Stimulated activated CD4-positive, alpha-beta T cell treated with anti-CD3 and anti-CD28 coated beads, Interleukin-4, amount 100 ng/mL, for 4 hours (primary cell): ENCODE measurements around the gene SLC6A16.
"Not testable (repeated sequence)": the region's sequence is repeated elsewhere in the genome, so short reads cannot be mapped to it uniquely, and the experiment has no call there.

ENCODE experiments used
- DNase-seq, 2 experiments: peaks; one replicate each; pipeline ENCODE4 v3.0.0-alpha.2; 2020

The SLC6A16 gene

DNA sequence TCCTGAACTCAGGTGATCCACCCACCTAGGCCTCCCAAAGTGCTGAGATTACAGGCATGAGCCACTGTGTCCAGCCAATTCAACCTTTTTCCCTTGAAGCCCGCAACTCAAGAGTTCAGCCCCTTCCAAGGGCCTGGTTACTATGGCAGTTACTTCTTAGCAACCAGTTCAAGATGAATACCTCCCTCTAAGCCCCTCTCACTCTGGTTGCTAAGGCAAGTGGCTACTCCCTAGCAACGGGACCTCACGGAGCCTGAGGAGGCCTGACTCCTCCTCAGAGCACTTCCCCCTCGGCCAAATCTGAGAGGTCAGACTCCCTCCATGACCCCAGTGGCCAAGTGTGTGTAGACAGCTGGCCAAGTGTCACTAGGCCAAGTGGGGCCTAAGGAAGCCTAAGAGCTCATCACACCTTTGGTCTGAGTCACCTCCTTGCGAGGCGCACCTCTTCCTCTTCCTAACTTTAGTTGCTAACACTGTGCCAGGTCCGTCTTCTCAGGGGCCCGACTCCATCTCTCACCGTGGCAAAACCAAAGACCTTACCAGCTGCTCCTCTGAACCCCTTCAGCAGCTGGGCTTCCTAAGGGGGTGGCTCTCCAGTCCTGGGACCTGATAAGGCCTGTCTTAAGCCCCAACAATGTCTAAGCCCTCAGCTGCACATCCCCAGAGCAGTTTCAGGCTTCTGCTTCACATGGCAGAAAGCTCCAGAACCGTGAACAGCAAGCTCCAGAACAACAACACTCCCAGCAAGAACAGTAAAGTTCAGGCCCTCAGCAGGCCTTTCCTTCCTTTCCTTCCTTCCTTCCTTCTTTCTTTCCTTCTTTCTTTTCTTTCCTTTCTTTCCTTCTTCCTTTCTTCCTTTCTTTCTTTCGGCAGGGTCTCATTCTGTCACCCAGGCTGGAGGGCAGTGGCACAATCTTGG, 19.8 kb upstream of the SLC6A16 start:
- DNase-seq = no peak

DNA sequence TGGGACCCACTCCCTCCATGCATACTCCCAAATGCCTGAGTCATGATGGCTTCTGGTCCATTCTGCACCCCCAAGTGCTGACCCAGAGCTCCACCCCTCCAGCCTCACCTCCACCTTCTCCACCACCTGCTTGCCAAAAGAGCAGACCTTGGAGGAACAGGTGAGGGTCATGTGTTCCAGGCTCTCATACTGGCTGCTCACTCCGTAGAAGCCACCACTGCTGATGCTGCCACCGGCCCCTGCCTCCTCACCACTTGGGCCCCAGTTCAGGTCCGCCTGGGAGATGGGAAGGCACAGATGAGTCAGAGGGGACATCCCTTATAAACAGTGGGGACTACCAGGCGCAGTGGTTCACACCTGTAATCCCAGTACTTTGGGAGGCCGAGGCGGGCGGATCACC, 18.1 kb upstream of the SLC6A16 start:
- no peak for DNase-seq

DNA sequence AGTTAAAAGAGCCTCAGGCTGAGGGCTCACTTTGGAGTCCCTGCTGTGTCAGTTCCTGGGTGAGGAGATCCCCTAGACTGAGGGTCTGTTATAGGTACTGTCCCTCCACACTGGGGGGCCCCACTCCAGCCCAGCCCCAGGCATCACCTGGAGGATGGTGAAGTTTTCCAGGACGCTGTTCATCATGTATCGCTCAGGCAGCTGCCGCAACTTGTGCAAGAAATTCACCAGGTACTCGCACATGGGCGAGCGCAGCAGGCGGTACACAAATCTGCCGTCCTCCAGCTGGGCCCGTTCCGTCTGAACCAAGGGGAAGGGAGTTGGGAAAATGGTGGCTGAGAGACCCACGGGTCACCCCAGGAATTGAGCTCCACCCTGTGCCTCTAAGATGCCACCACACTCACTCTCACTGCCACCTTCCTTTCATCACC, 17.3 kb upstream of the SLC6A16 start:
- DNase-seq = no peak

DNA sequence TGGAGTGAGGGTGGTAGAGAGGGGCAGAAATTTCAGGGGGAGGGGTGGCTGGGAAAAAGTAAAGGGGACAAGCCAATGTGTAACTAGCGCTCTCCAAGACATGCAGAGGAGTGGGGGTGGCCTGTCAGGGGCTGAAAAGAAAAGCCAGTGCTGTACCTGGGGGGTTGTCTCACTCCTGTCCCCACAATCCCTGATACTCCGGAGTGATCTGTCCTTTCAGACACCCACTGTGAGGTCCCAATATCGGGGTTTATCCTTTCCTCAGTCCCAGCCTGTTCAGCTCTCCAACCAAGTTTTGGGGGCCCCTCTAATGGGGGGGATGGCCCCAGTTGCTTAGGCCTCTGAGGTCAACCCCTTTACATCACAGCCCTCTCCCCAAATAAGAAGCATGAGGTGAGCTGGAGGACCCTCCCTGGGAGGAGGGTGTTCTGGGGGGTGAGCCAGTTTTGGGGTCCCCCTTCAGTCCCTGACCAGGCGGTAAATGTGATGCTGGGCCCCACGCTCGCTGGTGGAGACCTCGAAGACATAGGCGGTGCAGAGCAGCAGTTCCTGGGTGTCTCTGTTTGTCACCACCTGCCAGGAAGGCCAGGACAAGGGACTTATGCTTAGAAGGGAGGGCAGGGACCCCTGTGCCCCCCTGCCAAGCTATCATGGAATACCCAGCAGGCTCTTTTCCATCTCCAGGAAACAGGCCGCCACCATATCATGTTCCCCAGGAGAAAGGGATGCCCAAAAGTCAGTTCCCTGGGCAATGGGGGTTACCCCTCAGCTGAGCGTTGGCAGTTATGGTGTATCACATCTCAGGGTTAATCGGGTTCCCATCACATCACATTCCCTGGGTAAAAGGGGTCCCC, 16.1 kb upstream of the SLC6A16 start:
- no peak for DNase-seq

DNA sequence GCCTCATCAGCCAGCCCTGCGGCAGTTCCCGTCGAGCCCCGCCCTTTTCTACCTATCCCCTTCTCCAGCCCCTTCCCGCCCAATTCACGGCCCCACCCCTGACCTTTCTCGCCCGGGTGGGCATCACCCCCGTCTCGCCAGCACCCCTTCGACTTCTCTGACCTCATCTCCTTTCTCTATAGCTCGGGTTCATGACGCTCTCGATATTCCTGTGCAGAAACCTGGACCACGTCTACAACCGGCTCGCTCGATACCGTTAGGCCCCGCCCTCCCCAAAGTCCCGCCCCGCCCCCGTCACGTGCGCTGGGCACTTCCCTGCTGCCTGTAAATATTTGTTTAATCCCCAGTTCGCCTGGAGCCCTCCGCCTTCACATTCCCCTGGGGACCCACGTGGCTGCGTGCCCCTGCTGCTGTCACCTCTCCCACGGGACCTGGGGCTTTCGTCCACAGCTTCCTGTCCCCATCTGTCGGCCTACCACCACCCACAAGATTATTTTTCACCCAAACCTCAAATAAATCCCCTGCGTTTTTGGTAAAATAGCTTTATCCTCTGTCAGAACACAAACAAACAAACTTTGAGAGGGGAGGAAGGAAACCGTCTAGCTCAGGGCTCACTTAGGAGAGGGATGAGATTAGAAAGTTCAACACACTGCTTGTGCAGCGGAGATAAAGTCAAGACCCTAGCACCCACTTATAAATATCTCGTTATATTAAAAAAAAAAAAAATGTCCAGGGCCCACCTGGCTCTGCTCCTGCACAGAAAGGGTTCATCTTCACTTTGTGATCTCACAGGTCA, 15.3 kb upstream of the SLC6A16 start:
- DNase-seq = no peak

DNA sequence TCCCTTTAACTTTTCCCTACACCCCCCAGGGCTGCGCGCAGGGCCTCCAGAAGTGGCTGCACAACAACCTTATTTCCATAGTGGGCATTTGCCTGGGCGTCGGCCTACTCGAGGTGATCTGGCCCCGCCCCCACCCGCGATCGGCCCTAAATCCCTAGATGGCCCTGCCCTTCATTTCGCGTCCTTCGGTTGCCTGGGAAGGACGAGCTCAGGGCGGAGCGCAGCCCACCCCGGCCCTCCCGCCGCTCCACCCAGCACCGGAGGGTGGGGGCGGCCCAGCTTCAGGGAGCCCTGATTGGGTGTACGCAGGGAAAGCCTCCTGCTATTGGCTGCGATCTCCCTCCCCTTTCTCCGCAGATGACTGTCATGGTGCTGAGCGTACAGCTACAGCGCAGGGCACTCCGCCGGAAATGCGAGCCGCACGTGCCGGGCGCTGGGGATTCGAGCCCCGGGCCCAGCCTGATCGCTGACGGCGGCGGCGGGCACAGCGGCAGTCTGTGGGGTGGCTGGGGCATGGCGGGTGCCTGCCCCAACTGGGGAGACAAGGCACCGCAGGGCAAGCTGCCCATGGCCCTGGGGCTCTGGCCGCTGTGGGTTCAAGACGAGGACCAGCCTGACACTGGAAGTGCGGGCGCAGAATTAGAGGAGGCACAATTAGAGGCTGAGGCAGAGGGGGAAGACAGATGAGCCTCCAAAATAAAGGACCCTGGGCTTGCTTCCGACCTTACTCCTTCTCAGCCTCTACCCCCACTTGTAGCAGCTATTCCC, 14.5 kb upstream of the SLC6A16 start:
- no peak for DNase-seq

DNA sequence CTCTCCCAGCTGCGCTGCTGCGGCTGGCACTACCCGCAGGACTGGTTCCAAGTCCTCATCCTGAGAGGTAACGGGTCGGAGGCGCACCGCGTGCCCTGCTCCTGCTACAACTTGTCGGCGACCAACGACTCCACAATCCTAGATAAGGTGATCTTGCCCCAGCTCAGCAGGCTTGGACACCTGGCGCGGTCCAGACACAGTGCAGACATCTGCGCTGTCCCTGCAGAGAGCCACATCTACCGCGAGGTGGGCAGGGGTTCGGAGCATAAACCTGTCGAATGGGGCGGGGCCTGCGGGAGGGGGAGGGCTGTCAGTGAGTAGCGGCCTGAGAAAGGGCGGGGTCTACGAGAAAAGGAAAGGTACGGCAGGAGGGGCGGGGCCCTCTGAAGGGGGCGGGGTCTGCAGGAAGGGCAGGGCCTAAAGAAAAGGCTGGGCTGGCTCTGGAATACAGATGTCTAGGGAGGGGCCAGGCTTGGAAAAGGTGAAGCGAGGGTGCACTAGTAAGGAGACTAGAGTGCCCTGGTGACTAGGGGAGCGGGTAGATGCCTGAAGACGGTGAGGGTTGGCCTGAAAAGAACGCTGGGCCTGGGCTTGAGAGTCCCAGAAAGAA, 13.8 kb upstream of the SLC6A16 start:
- no peak for DNase-seq

DNA sequence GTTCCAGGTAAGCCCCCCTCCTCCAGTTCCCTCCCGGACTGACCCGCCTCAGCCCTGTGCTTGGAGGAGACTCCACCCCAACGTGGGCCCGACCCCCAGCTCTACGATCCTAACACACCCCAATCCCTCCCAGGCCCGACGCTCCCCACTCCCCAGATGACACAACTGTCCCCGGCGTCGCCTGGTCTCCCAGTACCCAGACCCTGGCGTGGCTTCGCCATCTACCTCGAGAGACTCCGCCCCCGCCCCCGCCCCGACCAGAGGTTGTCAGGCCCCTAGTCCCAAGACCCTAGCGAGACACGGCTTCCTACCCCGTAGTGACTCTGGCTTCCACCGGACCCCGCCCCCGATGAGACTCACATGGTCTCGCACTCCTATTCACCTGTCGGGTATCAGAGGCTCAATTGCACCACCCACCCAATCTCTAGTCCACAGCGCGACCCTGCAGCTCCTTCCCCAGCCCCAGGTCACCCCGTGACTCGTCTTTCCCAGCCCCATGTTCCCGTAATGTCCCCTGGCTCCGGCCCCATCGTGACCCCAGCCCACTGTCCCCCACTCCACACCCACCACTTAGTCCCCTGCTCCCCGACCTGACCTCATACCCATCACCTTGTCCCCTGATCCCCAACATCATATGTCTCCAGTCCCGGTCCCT, 13.2 kb upstream of the SLC6A16 start:
- no peak for DNase-seq

DNA sequence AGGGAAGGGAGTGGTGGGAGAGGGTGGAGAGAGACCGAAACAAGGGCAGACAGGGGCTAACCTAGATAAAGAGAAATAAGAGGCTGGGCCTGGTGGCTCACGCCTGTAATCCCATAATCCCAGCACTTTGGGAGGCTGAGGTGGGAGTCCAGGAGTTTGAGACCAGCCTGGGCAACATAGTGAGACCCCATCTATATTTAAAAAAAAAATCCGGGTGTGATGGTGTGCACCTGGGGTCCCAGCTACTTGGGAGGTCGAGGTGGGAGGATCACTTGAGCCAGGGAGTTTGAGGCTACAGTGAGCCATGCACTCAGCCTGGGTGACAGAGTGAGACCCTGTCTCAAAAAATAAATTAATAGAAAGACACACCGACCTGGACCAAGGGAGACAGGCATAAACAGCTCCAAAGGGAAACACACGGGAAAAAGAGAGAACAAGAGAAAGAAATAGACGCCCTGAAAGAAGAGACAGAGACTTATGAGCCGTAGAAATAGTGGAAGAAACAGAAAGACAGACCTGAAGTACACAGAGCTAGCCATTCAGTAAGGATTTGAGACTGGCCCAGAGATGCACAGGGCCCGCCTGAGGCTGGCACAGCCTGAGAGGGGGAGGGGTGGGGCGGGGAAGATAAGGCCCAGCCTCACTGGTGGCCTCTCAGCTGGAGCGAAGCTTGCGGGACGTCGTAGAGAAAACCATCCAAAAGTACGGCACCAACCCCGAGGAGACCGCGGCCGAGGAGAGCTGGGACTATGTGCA, 12.5 kb upstream of the SLC6A16 start:
- DNase-seq = no peak

DNA sequence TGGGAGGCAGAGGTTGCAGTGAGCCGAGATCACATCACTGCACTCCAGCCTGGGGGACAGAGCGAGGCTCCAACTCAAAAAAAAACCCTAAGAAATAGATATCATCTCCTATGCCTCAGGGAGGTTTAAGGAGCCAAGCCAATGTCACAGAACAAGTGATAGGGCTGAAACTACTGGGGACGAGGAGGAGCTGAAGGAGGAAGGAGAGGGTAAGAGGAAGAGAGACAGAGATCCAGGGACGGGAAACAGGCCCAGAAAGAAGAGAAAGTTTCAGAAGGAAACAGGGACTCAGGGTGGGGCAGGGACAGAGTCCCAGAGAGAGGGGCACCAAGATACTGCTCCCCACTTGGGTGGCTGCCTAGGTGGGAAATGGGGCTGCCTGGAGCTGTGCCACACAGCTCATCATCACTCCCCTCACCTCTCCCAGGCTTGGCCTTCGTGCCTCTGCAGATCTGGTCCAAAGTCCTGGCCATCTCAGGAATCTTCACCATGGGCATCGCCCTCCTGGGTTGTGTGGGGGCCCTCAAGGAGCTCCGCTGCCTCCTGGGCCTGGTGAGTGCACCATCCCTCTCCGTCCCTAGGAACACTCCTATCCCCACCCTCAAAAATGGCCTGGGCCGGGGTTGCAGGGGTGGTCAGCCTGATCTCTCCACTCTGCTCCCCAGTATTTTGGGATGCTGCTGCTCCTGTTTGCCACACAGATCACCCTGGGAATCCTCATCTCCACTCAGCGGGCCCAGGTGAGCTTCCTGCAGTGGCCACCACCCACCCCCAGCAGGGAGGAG, 11.7 kb upstream of the SLC6A16 start:
- DNase-seq = no peak

DNA sequence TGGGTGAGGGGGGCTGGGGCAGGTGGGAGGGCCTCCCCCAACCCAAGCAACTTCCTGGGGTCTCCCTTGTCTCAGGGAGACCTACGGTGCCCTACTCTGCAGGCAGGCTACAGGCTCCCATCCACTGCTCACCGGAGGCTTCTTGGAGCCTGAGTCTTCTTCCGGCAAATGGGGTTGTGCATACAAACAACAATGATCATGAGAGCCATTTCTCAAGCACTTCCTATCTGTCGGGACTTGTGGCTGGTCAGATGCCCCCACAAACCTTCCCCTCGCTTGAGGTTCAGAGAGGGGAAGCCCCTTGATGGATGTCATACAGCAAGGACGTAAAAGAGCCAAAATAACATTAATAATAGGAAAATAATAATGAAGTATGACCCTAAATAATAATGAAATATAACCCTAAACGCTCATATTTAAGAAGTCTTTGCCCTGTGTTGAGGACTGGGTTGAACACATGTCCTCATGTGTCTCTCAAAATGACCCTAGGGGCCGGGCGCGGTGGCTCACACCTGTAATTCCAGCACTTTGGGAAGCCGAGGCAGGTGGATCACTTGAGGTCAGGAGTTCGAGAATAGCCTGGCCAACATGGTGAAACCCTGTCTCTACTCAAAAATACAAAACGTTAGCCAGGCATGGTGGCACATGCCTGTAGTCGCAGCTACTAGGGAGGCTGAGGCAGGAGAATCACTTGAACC, 10.9 kb upstream of the SLC6A16 start:
- DNase-seq = no peak

DNA sequence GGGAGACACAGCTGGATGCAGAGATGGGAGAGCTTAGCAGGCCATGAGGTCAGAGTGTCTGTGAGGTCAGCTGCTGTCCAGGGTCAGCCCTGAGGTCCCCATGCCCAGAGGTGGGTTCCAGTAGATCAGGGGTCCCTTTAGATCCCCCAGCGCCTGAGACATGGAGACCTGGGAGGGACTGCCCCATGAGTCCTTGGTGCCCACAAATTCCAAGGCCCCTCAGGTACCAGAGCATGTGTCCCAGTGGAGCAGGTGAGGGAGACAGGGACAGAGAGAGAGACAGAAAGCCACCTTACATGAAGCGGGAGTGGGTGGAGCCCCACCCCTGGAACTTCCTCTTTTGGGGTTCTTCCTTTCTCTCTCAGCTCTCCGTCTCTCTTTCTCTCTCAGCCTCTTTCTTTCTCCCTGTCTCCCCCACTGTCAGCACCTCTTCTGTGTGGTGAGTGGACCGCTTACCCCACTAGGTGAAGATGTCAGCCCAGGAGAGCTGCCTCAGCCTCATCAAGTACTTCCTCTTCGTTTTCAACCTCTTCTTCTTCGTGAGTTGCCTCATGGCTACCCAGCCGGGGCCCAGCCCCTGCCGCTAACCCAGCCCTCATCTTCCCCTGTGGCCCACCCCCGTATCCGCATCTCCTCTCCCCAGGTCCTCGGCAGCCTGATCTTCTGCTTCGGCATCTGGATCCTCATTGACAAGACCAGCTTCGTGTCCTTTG, 10.2 kb upstream of the SLC6A16 start, which contains the start of gene CD37:
Gene CD37 (plus strand): TSS at position 336 of the 713 bp plus-strand sequence. CDS start 135 bp downstream, at position 471.
- DNase-seq = peak; percentile 35 to 42

DNA sequence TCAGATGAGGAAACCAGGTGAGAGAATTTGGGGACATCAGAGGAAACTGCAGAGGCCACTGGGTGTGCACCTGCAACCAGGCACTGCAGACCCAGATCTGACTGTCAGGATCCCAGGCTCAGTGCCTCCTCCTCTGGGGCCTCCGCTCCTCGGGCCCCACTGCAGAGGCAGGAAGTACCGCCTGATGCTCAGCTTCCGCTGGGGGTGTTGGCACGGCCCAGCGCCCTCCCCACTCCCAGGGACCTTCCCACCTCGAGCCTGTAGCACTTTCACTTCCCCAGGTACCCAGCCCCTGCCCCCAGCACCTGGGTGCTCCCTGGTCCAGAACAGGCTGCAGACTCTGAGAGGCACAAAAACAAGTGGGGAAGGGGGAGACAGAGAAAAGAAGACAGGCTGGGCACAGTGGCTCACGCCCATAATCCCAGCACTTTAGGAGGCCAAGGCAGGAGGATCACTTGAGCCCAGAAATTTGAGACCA, 8.9 kb upstream of the SLC6A16 start:
- DNase-seq = peak; percentile 62 to 76

DNA sequence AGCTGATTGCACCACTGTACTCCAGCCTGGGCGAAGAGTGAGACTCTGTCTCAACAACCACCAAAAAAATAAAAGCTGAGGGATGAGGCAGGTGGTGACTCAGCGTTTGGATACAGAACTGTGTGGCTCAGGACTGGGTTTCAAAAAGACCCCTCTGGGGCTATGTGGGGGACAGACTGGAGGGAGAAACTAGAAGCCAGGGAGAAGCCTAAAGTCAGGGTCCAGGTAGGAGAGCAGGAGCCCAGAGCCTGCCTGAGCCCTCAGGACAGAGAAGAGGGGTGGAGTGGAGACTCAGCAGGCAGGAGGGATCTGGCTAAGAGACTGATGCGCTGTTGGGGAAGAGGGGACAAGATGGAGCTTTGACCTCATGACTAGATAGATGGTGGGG, 8.4 kb upstream of the SLC6A16 start:
- no peak for DNase-seq

DNA sequence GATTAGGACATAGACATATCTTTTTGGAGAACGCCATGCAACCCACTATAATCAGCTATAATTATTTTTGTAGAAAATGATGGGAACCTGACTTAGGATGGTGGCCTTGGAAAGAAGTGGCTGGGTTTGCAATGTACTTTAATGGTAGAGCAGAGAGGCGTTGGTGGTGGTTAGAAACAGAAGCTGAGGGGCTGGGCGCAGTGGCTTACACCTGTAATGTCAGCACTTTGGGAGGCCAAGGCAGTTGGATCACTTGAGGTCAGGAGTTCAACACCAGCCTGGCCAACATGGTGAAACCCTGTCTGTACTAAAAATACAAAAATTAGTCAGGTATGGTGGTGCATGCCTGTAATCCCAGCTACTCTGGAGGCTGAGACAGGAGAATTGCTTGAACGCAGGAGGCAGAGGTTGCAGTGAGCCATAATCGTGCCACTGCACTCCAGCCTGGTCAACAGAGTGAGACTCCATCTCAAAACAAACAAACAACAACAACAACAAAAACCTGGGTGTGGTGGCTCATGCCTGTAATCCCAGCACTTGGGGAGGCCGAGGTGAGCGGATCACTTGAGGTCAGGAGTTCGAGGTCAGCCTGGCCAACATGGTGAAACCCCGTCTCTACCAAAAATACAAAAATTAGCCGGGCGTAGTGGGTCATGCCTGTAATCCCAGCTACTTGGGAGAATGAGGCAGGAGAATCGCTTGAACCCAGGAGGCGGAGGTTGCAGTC, 7.9 kb upstream of the SLC6A16 start:
- not testable (repeated sequence) for DNase-seq

DNA sequence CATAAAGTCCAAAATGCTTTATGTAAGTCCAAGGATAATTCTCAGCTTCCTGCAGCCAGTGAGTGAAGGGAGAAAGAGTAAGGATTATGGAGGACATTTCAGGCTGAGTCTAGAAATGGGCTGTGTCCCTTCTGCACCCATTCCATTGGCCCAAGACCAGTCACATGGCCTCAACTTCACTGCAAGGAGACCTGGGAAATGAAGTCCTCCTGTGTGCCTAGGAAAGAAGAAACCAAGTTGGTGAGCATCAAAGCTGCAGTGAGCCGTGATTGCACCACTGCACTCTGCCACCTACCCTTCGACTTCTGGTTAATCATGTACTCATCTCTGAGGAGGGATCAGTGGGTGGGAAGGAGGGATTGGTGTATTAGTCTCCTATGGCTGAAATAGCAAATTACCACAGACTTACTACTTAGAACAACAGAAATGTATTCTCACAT, 6.6 kb upstream of the SLC6A16 start:
- DNase-seq = peak; percentile 35 to 70

DNA sequence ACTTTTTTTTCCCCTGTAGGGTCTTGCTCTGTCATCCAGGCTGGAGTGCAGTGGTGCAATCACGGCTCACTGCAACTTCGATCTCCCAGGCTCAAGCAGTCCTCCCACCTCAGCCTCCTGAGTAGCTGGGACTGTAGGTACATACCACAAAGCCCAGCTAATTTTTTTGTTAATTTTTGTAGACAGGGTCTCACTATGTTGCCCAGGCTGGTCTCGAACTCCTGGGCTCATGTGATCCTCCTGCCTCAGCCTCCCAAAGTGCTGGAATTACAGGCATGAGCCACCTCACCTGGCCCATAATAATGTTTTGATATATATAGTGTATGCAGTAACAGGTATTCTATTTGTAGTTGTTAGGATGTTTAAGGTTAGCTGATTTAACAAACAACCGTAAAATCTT, 6.2 kb upstream of the SLC6A16 start:
- DNase-seq = not testable (repeated sequence)
